SH-SY5Y (cell line): Measurements from ENCODE around the gene ASIC4.

Experiments
- GATA2 ChIP-seq: IDR thresholded peaks from 2 replicates; pipeline ENCODE4 v1.6.1; 2011; ENCODE audit warnings: mild to moderate bottlenecking, low read depth, low read length
- GATA3 ChIP-seq: IDR thresholded peaks from 2 replicates; pipeline ENCODE4 v1.6.1; 2011; ENCODE audit warnings: low read depth, mild to moderate bottlenecking, low read length, moderate library complexity

GRCh38 chr2:219561179-219562048, 47.1 kb downstream of the ASIC4 start:
- TF ChIP-seq GATA2 = no peak
- TF ChIP-seq GATA3 = no peak
